Neural cell (in vitro differentiated cells): ENCODE data around the gene ZNF687. TPM values are rescaled to one million over a fixed set of nuclear protein-coding genes. Genes with fewer than 3 reads are reported as not detected.

Experiments used
- H2AFZ ChIP-seq: fragments of 200-600, 300-800 bp; sonication (generic), shearing (Covaris generic); 2 replicates; pipeline ENCODE4 v1.6.0; 2014; ENCODE audit warnings: low read depth, mild to moderate bottlenecking, antibody characterized with exemption, low read length, moderate library complexity
- H3F3A ChIP-seq: fragments of 200-600 bp; shearing (Covaris generic); 2 replicates; pipeline ENCODE4 v1.6.1; 2016; ENCODE audit warnings: mild to moderate bottlenecking, moderate library complexity, mixed read lengths, antibody characterized with exemption, low read length; ENCODE audit not compliant: insufficient read depth, poor library complexity, severe bottlenecking
- H3K27ac ChIP-seq: fragments of 200-600, 300-800 bp; sonication (generic), shearing (Covaris generic); 2 replicates; pipeline ENCODE4 v1.5.1; 2014; ENCODE audit warnings: mild to moderate bottlenecking, low read length, moderate library complexity
- H3K27me3 ChIP-seq: fragments of 300-800, 200-600 bp; sonication (generic), shearing (Covaris generic); 2 replicates; pipeline ENCODE4 v1.6.0; 2014; ENCODE audit warnings: mild to moderate bottlenecking, low read depth, low read length, moderate library complexity; ENCODE audit not compliant: insufficient read depth
- H3K36me3 ChIP-seq: fragments of 300-800, 200-600 bp; sonication (generic), shearing (Covaris generic); 2 replicates; pipeline ENCODE4 v1.5.1; 2014; ENCODE audit warnings: mild to moderate bottlenecking, antibody characterized with exemption, low read length, moderate library complexity; ENCODE audit not compliant: insufficient read depth
- H3K4me2 ChIP-seq: fragments of 300-800, 200-600 bp; sonication (generic), shearing (Covaris generic); 2 replicates; pipeline ENCODE4 v1.6.0; 2014; ENCODE audit warnings: mild to moderate bottlenecking, low read length
- H3K4me3 ChIP-seq: fragments of 300-800, 200-600 bp; sonication (generic), shearing (Covaris generic); 2 replicates; pipeline ENCODE4 v1.5.1; 2014; ENCODE audit warnings: mild to moderate bottlenecking, low read length, moderate library complexity
- H3K79me2 ChIP-seq: fragments of 200-600 bp; shearing (Covaris generic); replicated peaks from 2 replicates; pipeline ENCODE4 v1.6.0; 2014; ENCODE audit warnings: mild to moderate bottlenecking, low read length, moderate library complexity; ENCODE audit not compliant: insufficient read depth
- H3K9ac ChIP-seq: fragments of 300-800, 200-600 bp; sonication (generic), shearing (Covaris generic); 2 replicates; pipeline ENCODE4 v1.6.1; 2016; ENCODE audit warnings: mild to moderate bottlenecking, low read length, mixed read lengths
- H3K9me2 ChIP-seq: fragments of 200-600 bp; shearing (Covaris generic); 2 replicates; pipeline ENCODE4 v1.6.1; 2016; ENCODE audit warnings: mild to moderate bottlenecking, low read length, mixed read lengths; ENCODE audit not compliant: insufficient read depth
- H3K9me3 ChIP-seq: fragments of 200-600, 300-800 bp; sonication (generic), shearing (Covaris generic); 2 replicates; pipeline ENCODE4 v1.6.1; 2016; ENCODE audit warnings: mild to moderate bottlenecking, mixed run types, low read length, moderate library complexity, mixed read lengths
- H4K20me1 ChIP-seq: fragments of 200-600 bp; shearing (Covaris generic); 2 replicates; pipeline ENCODE4 v1.6.1; 2016; ENCODE audit warnings: mild to moderate bottlenecking, mixed run types; ENCODE audit not compliant: insufficient read depth
- EP300 ChIP-seq: fragments of 450-650 bp; conservative IDR thresholded peaks from 2 replicates; pipeline ENCODE4 v1.6.1; 2014; ENCODE audit warnings: antibody characterized with exemption, mild to moderate bottlenecking, moderate library complexity; ENCODE audit not compliant: poor library complexity, severe bottlenecking
- EZH2 ChIP-seq: fragments of 200-600, 300-800 bp; shearing (Covaris generic), sonication (generic); IDR thresholded peaks from 2 replicates; pipeline ENCODE4 v1.6.1; 2014; ENCODE audit warnings: antibody characterized with exemption, low read length, borderline replicate concordance, mild to moderate bottlenecking; ENCODE audit not compliant: insufficient read depth, poor library complexity, severe bottlenecking
- MXI1 ChIP-seq: fragments of 450-650 bp; conservative IDR thresholded peaks from 2 replicates; pipeline ENCODE4 v1.6.1; 2014; ENCODE audit warnings: antibody characterized with exemption, mild to moderate bottlenecking; ENCODE audit not compliant: poor library complexity, severe bottlenecking
- POLR2AphosphoS5 ChIP-seq: IDR thresholded peaks from 2 replicates; pipeline ENCODE4 v1.6.1; 2012
- RAD21 ChIP-seq: fragments of 450-650 bp; conservative IDR thresholded peaks from 2 replicates; pipeline ENCODE4 v1.6.1; 2014; ENCODE audit warnings: antibody characterized with exemption, mild to moderate bottlenecking, moderate library complexity
- SMC3 ChIP-seq: fragments of 450-650 bp; conservative IDR thresholded peaks from 2 replicates; pipeline ENCODE4 v1.6.1; 2014; ENCODE audit warnings: antibody characterized with exemption, mild to moderate bottlenecking, moderate library complexity; ENCODE audit not compliant: poor library complexity
- TAF1 ChIP-seq: IDR thresholded peaks from 2 replicates; pipeline ENCODE4 v1.6.1; 2012; ENCODE audit warnings: low read depth
- polyA plus RNA-seq: library from polyadenylated mRNA; depleted of rRNA; stranded (reverse); fragments of >200 nt; gene quantifications from 2 replicates; pipeline ENCODE4 v1.2.3, GENCODE V29; 2014
- TF ChIP-seq, protein P1 (sequence below): fragments of 450-650 bp; IDR thresholded peaks from 2 replicates; pipeline ENCODE4 v1.5.1; 2014; ENCODE audit warnings: antibody characterized with exemption, mild to moderate bottlenecking, moderate library complexity; ENCODE audit not compliant: poor library complexity, severe bottlenecking
- TF ChIP-seq, protein P2 (sequence below): IDR thresholded peaks from 2 replicates; pipeline ENCODE4 v1.6.1; 2012; ENCODE audit warnings: borderline replicate concordance

ZNF687 gene
- polyA plus RNA-seq, 1 donor from 2014 or later: 6.9 TPM

DNA sequence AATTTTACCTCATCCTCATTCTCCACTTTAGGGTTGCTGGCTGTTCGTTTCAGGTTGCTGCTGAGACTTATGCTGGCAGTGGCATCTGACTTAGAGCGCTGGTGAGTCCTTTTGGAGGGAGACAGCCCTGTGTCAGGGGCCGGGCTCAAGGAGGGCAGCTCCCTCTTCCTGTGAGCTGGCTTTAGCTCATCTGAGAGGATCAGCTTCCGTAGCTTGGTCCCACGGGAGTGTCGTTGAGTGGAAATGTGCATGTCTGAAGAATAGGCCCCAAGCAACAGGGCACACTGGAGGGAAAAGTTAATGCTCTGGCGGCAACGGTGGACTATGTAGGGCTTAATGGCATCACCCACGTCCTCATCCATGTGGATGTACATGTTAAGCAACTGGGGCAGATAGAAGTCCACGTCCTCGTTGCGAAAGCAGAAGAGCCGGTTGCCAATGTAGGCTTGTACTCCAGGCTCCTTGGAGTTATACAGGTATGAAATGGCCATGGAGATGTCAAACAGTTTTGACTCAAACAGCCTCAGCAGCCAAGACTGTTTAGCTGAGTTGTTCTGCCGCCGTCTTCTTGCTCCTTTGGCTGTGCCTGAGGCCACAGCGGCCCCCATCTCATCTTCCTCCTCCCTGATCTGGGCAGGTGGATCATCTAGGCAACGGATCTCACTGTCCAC lies 33.6 kb downstream of the ZNF687 start:
- Histone ChIP-seq H3K27me3 (no peaks in the 10 kb centered on the region), H3K4me2 (no peak overlapping the region), H3F3A (no peaks in the 10 kb centered on the region), H4K20me1 (no peaks in the 10 kb centered on the region), H3K9me3 (no peaks in the 10 kb centered on the region), H3K27ac (no peak overlapping the region), H3K79me2 (no peaks in the 10 kb centered on the region), H3K9ac (no peak overlapping the region), H2AFZ (no peak overlapping the region), H3K9me2 (no peaks in the 10 kb centered on the region), H3K36me3 (no peaks in the 10 kb centered on the region), H3K4me3 (no peak overlapping the region)
- TF ChIP-seq TAF1: no peak
- TF ChIP-seq, protein P1, sequence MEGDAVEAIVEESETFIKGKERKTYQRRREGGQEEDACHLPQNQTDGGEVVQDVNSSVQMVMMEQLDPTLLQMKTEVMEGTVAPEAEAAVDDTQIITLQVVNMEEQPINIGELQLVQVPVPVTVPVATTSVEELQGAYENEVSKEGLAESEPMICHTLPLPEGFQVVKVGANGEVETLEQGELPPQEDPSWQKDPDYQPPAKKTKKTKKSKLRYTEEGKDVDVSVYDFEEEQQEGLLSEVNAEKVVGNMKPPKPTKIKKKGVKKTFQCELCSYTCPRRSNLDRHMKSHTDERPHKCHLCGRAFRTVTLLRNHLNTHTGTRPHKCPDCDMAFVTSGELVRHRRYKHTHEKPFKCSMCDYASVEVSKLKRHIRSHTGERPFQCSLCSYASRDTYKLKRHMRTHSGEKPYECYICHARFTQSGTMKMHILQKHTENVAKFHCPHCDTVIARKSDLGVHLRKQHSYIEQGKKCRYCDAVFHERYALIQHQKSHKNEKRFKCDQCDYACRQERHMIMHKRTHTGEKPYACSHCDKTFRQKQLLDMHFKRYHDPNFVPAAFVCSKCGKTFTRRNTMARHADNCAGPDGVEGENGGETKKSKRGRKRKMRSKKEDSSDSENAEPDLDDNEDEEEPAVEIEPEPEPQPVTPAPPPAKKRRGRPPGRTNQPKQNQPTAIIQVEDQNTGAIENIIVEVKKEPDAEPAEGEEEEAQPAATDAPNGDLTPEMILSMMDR: no peak
- TF ChIP-seq RAD21: no peak
- no peak for TF ChIP-seq POLR2AphosphoS5
- TF ChIP-seq EP300: no peak
- TF ChIP-seq SMC3: no peak
- TF ChIP-seq, protein P2, sequence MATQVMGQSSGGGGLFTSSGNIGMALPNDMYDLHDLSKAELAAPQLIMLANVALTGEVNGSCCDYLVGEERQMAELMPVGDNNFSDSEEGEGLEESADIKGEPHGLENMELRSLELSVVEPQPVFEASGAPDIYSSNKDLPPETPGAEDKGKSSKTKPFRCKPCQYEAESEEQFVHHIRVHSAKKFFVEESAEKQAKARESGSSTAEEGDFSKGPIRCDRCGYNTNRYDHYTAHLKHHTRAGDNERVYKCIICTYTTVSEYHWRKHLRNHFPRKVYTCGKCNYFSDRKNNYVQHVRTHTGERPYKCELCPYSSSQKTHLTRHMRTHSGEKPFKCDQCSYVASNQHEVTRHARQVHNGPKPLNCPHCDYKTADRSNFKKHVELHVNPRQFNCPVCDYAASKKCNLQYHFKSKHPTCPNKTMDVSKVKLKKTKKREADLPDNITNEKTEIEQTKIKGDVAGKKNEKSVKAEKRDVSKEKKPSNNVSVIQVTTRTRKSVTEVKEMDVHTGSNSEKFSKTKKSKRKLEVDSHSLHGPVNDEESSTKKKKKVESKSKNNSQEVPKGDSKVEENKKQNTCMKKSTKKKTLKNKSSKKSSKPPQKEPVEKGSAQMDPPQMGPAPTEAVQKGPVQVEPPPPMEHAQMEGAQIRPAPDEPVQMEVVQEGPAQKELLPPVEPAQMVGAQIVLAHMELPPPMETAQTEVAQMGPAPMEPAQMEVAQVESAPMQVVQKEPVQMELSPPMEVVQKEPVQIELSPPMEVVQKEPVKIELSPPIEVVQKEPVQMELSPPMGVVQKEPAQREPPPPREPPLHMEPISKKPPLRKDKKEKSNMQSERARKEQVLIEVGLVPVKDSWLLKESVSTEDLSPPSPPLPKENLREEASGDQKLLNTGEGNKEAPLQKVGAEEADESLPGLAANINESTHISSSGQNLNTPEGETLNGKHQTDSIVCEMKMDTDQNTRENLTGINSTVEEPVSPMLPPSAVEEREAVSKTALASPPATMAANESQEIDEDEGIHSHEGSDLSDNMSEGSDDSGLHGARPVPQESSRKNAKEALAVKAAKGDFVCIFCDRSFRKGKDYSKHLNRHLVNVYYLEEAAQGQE: no peak
- TF ChIP-seq MXI1: no peak
- TF ChIP-seq EZH2: no peak

DNA sequence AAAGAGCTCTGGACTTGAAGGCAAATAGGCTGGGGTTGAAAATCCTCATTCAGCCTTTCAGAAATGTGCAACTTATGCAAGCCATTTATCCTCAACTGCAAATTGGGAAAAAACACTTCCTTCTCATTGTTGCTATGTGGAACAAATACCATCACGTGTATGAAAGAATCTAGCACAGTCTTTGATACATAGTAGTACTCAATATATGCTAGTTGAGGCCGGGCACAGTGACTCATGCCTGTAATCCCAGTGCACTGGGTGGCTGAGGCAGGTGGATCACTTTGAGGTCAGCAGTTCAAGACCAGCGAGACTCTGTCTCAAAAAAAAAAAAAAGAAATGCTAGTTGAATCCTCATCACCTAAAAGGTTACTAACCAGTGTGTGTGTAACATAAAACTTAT lies 36.9 kb downstream of the ZNF687 start:
- Histone ChIP-seq H4K20me1 (no peaks in the 10 kb centered on the region), H3K79me2 (no peaks in the 10 kb centered on the region), H3K4me2 (no peak overlapping the region), H3K9me3 (no peaks in the 10 kb centered on the region), H3K9me2 (no peaks in the 10 kb centered on the region), H2AFZ (no peak overlapping the region), H3F3A (no peaks in the 10 kb centered on the region), H3K36me3 (no peaks in the 10 kb centered on the region), H3K27me3 (no peaks in the 10 kb centered on the region), H3K4me3 (no peak overlapping the region), H3K9ac (no peak overlapping the region), H3K27ac (no peak overlapping the region)
- TF ChIP-seq, protein P2: no peak
- TF ChIP-seq EP300 (no peak), SMC3 (no peak), EZH2 (no peak), TAF1 (no peak)
